ENCODE measurements around the gene CCBE1. TPM values are rescaled to one million over a fixed set of nuclear protein-coding genes. Genes with fewer than 3 reads are reported as not detected.
"Not testable (repeated sequence)": the region's sequence is repeated elsewhere in the genome, so short reads cannot be mapped to it uniquely, and the experiment has no call there.

The CCBE1 gene
- total RNA-seq, 2 experiments from 2014 or later = not detected

GRCh38 chr18:59651071-59651470, 46.2 kb downstream of the CCBE1 start:
- Mint-ChIP-seq H3K9me3 (no peaks in the 10 kb centered on the region), H3K27me3 (no peaks in the 10 kb centered on the region), H3K27ac (no peak overlapping the region), H3K4me1 (no peaks in the 10 kb centered on the region), H3K4me3 (no peak overlapping the region), H3K36me3 (ENCODE audit: low read depth) (no peaks in the 10 kb centered on the region)
- ChIA-PET POLR2A (no interaction called here), CTCF (no interaction called here)
- DNase-seq = no peak

- POLR2A ChIA-PET = no interaction called here
- Mint-ChIP-seq H3K27me3 (no peaks in the 10 kb centered on the region), H3K4me3 (no peak overlapping the region), H3K4me1 (no peaks in the 10 kb centered on the region), H3K27ac (no peak overlapping the region), H3K36me3 (ENCODE audit: low read depth) (no peaks in the 10 kb centered on the region), H3K9me3 (no peaks in the 10 kb centered on the region)
- CTCF ChIA-PET = no interaction called here
- no peak for DNase-seq
Measured at GRCh38 chr18:59650266-59650820, 46.9 kb downstream of the CCBE1 start.

- H3K9me3 Mint-ChIP-seq = no peaks in the 10 kb centered on the region
- DNase-seq = no peak
- POLR2A ChIA-PET = no interaction called here
- H3K27ac Mint-ChIP-seq = no peak overlapping the region
- H3K36me3 Mint-ChIP-seq (ENCODE audit: low read depth) = no peaks in the 10 kb centered on the region
- no peaks in the 10 kb centered on the region for H3K4me1 Mint-ChIP-seq
- no peak overlapping the region for H3K4me3 Mint-ChIP-seq
- CTCF ChIA-PET = interaction anchor here (1.3 kb wide), 1 partner anchor 26 kb away, joined by 3 read pairs; no protein-coding TSS in a partner anchor
- no peaks in the 10 kb centered on the region for H3K27me3 Mint-ChIP-seq
Measured at GRCh38 chr18:59649591-59649990, 47.6 kb downstream of the CCBE1 start.

- CTCF ChIA-PET = interaction anchor here (1.3 kb wide), 1 partner anchor 28 kb away, joined by 3 read pairs; no protein-coding TSS in a partner anchor
- H3K4me1 Mint-ChIP-seq; H3K9me3 Mint-ChIP-seq; H3K27me3 Mint-ChIP-seq; H3K36me3 Mint-ChIP-seq (ENCODE audit: low read depth); POLR2A ChIA-PET; DNase-seq; H3K27ac Mint-ChIP-seq; H3K4me3 Mint-ChIP-seq: not testable (repeated sequence)
Measured at GRCh38 chr18:59648469-59648868, 48.8 kb downstream of the CCBE1 start.

- no peak overlapping the region for H3K4me3 Mint-ChIP-seq
- CTCF ChIA-PET = no interaction called here
- H3K4me1 Mint-ChIP-seq = no peaks in the 10 kb centered on the region
- no peaks in the 10 kb centered on the region for H3K27me3 Mint-ChIP-seq
- H3K36me3 Mint-ChIP-seq (ENCODE audit: low read depth) = no peaks in the 10 kb centered on the region
- POLR2A ChIA-PET = no interaction called here
- H3K9me3 Mint-ChIP-seq = no peaks in the 10 kb centered on the region
- no peak overlapping the region for H3K27ac Mint-ChIP-seq
- no peak for DNase-seq
Measured at GRCh38 chr18:59646963-59647307, 50.3 kb downstream of the CCBE1 start.

- Mint-ChIP-seq H3K4me3 (no peak overlapping the region), H3K9me3 (no peaks in the 10 kb centered on the region), H3K27ac (no peak overlapping the region), H3K36me3 (ENCODE audit: low read depth) (no peaks in the 10 kb centered on the region), H3K4me1 (no peaks in the 10 kb centered on the region), H3K27me3 (no peaks in the 10 kb centered on the region)
- ChIA-PET CTCF (no interaction called here), POLR2A (no interaction called here)
- DNase-seq = no peak
Measured at GRCh38 chr18:59646228-59646962, 50.8 kb downstream of the CCBE1 start.

GRCh38 chr18:59643740-59644139, 53.5 kb downstream of the CCBE1 start:
- Mint-ChIP-seq H3K4me1 (no peaks in the 10 kb centered on the region), H3K27me3 (peaks cover 4% of the 10 kb centered on the region), H3K4me3 (no peak overlapping the region), H3K36me3 (ENCODE audit: low read depth) (no peaks in the 10 kb centered on the region), H3K9me3 (no peaks in the 10 kb centered on the region), H3K27ac (no peak overlapping the region)
- POLR2A ChIA-PET = no interaction called here
- DNase-seq = no peak
- CTCF ChIA-PET = no interaction called here

- H3K9me3 Mint-ChIP-seq = no peaks in the 10 kb centered on the region
- no peak overlapping the region for H3K27ac Mint-ChIP-seq
- CTCF ChIA-PET = no interaction called here
- DNase-seq = no peak
- no peaks in the 10 kb centered on the region for H3K36me3 Mint-ChIP-seq (ENCODE audit: low read depth)
- POLR2A ChIA-PET = no interaction called here
- H3K27me3 Mint-ChIP-seq = peaks cover 13% of the 10 kb centered on the region
- no peak overlapping the region for H3K4me3 Mint-ChIP-seq
- H3K4me1 Mint-ChIP-seq = no peaks in the 10 kb centered on the region
Measured at GRCh38 chr18:59640721-59641120, 56.5 kb downstream of the CCBE1 start.

GRCh38 chr18:59639821-59640220, 57.4 kb downstream of the CCBE1 start:
- Mint-ChIP-seq H3K4me1 (no peaks in the 10 kb centered on the region), H3K27me3 (peaks cover 13% of the 10 kb centered on the region), H3K4me3 (no peak overlapping the region), H3K36me3 (ENCODE audit: low read depth) (no peaks in the 10 kb centered on the region), H3K9me3 (no peaks in the 10 kb centered on the region), H3K27ac (no peak overlapping the region)
- ChIA-PET CTCF (no interaction called here), POLR2A (no interaction called here)
- DNase-seq = no peak

- no peak overlapping the region for H3K27ac Mint-ChIP-seq
- no peaks in the 10 kb centered on the region for H3K4me1 Mint-ChIP-seq
- ChIA-PET POLR2A (no interaction called here), CTCF (no interaction called here)
- no peaks in the 10 kb centered on the region for H3K9me3 Mint-ChIP-seq
- no peaks in the 10 kb centered on the region for H3K36me3 Mint-ChIP-seq (ENCODE audit: low read depth)
- H3K4me3 Mint-ChIP-seq = no peak overlapping the region
- no peak for DNase-seq
- H3K27me3 Mint-ChIP-seq = peaks cover 16% of the 10 kb centered on the region
Measured at GRCh38 chr18:59639136-59639535, 58.1 kb downstream of the CCBE1 start.

- no peaks in the 10 kb centered on the region for H3K36me3 Mint-ChIP-seq (ENCODE audit: low read depth)
- H3K27me3 Mint-ChIP-seq = peaks cover 14% of the 10 kb centered on the region
- H3K9me3 Mint-ChIP-seq = no peaks in the 10 kb centered on the region
- no peak overlapping the region for H3K4me3 Mint-ChIP-seq
- H3K4me1 Mint-ChIP-seq = no peaks in the 10 kb centered on the region
- ChIA-PET CTCF (no interaction called here), POLR2A (no interaction called here)
- no peak overlapping the region for H3K27ac Mint-ChIP-seq
- no peak for DNase-seq
Measured at GRCh38 chr18:59633961-59634485, 63.2 kb downstream of the CCBE1 start.

- Mint-ChIP-seq H3K27ac (no peak overlapping the region), H3K36me3 (ENCODE audit: low read depth) (no peaks in the 10 kb centered on the region), H3K9me3 (no peaks in the 10 kb centered on the region), H3K4me3 (no peak overlapping the region), H3K4me1 (no peaks in the 10 kb centered on the region), H3K27me3 (peaks cover 12% of the 10 kb centered on the region)
- DNase-seq = no peak
- ChIA-PET POLR2A (no interaction called here), CTCF (no interaction called here)
Measured at GRCh38 chr18:59633317-59633716, 63.9 kb downstream of the CCBE1 start.

- Mint-ChIP-seq H3K4me3 (no peak overlapping the region), H3K27me3 (peaks cover 9% of the 10 kb centered on the region), H3K36me3 (ENCODE audit: low read depth) (no peaks in the 10 kb centered on the region), H3K27ac (no peak overlapping the region), H3K4me1 (no peaks in the 10 kb centered on the region), H3K9me3 (no peaks in the 10 kb centered on the region)
- POLR2A ChIA-PET = no interaction called here
- CTCF ChIA-PET = interaction anchor here (1.3 kb wide), 1 partner anchor 192 kb away, joined by 4 read pairs; no protein-coding TSS in a partner anchor
- no peak for DNase-seq
Measured at GRCh38 chr18:59631583-59632181, 65.5 kb downstream of the CCBE1 start.

- no peaks in the 10 kb centered on the region for H3K4me1 Mint-ChIP-seq
- POLR2A ChIA-PET = no interaction called here
- H3K27me3 Mint-ChIP-seq = peaks cover 5% of the 10 kb centered on the region
- H3K36me3 Mint-ChIP-seq (ENCODE audit: low read depth) = no peaks in the 10 kb centered on the region
- DNase-seq = no peak
- CTCF ChIA-PET = no interaction called here
- H3K27ac Mint-ChIP-seq = no peak overlapping the region
- H3K4me3 Mint-ChIP-seq = no peak overlapping the region
- no peaks in the 10 kb centered on the region for H3K9me3 Mint-ChIP-seq
Measured at GRCh38 chr18:59629894-59630293, 67.3 kb downstream of the CCBE1 start.

Measured in activated CD4-positive, alpha-beta T cell treated with anti-CD3 and anti-CD28 coated beads, Interleukin-2, amount 10 ng/mL, durations not matched to agents 7 days and 5 days (primary cell).